ENCODE data around the gene ZDHHC7.
"Not testable (repeated sequence)": the region's sequence is repeated elsewhere in the genome, so short reads cannot be mapped to it uniquely, and the experiment has no call there.

The ZDHHC7 gene

GRCh38 chr16:85055493-85056210 lies 44.3 kb upstream of the ZDHHC7 start:
- TF ChIP-seq CTCF (IDR thresholded peaks at IDR 0.05; ENCODE audit: insufficient read depth, low read length, missing control alignments), result no peak
- POLR2A ChIA-PET, result no interaction called here
- CTCF ChIA-PET, result interaction anchor here (0.7 to 1.8 kb wide), 17 partner anchors 9 to 155 kb away, joined by 3 to 10 read pairs (median 5); partner anchors contain the start of gene KIAA0513
- no peak for DNase-seq (ENCODE audit: low read depth, low spot score)
- H3K4me3 ChIP-seq (ENCODE audit: low read depth, low read length), result peak overlapping the region; percentile 43

GRCh38 chr16:85054948-85055492 lies 43.7 kb upstream of the ZDHHC7 start:
- no peak for TF ChIP-seq CTCF (IDR thresholded peaks at IDR 0.05; ENCODE audit: insufficient read depth, low read length, missing control alignments)
- no peak for DNase-seq (ENCODE audit: low read depth, low spot score)
- POLR2A ChIA-PET, result no interaction called here
- H3K4me3 ChIP-seq (ENCODE audit: low read depth, low read length), result peak overlapping the region; percentile 43
- CTCF ChIA-PET, result interaction anchor here (1.6 to 1.8 kb wide), 3 partner anchors 8 to 103 kb away, joined by 5 to 10 read pairs (median 7); no protein-coding TSS in a partner anchor

GRCh38 chr16:85054321-85054720 lies 43.0 kb upstream of the ZDHHC7 start:
- CTCF ChIA-PET; H3K4me3 ChIP-seq (ENCODE audit: low read depth, low read length); DNase-seq (ENCODE audit: low read depth, low spot score): not testable (repeated sequence)
- POLR2A ChIA-PET, result interaction anchor here (0.7 kb wide), 1 partner anchor 34 kb away, joined by 6 read pairs; no protein-coding TSS in a partner anchor

- CTCF ChIA-PET, result no interaction called here
- no peak for DNase-seq (ENCODE audit: low read depth, low spot score)
- POLR2A ChIA-PET, result no interaction called here
- no peak for TF ChIP-seq CTCF (IDR thresholded peaks at IDR 0.05; ENCODE audit: insufficient read depth, low read length, missing control alignments)
- H3K4me3 ChIP-seq (ENCODE audit: low read depth, low read length), result no peak overlapping the region
Observed at GRCh38 chr16:85052536-85052935, 41.2 kb upstream of the ZDHHC7 start.

- H3K4me3 ChIP-seq (ENCODE audit: low read depth, low read length), result no peak overlapping the region
- ChIA-PET POLR2A (no interaction called here), CTCF (no interaction called here)
- no peak for TF ChIP-seq CTCF (IDR thresholded peaks at IDR 0.05; ENCODE audit: insufficient read depth, low read length, missing control alignments)
- DNase-seq (ENCODE audit: low read depth, low spot score), result no peak
Observed at GRCh38 chr16:85051683-85052082, 40.3 kb upstream of the ZDHHC7 start.

- DNase-seq (ENCODE audit: low read depth, low spot score), result no peak
- H3K4me3 ChIP-seq (ENCODE audit: low read depth, low read length), result no peak overlapping the region
- POLR2A ChIA-PET, result no interaction called here
- no peak for TF ChIP-seq CTCF (IDR thresholded peaks at IDR 0.05; ENCODE audit: insufficient read depth, low read length, missing control alignments)
- CTCF ChIA-PET, result no interaction called here
Observed at GRCh38 chr16:85051067-85051581, 39.8 kb upstream of the ZDHHC7 start.
